ENCODE data around the gene MLLT10.

MLLT10 gene

GRCh38 chr10:21649454-21649872 is 115.4 kb downstream of the MLLT10 start:
- TF ChIP-seq CTCF (conservative IDR thresholded peaks at IDR 0.05; ENCODE audit: low read depth, low read length) = no peak
- no peak for DNase-seq (ENCODE audit: low read depth)
- H3K4me3 ChIP-seq (ENCODE audit: low read depth, low read length) = no peak overlapping the region

GRCh38 chr10:21650353-21650752 is 116.3 kb downstream of the MLLT10 start:
- TF ChIP-seq CTCF (conservative IDR thresholded peaks at IDR 0.05; ENCODE audit: low read depth, low read length) = no peak
- H3K4me3 ChIP-seq (ENCODE audit: low read depth, low read length) = no peak overlapping the region
- no peak for DNase-seq (ENCODE audit: low read depth)

GRCh38 chr10:21655236-21655635 is 121.2 kb downstream of the MLLT10 start:
- DNase-seq (ENCODE audit: low read depth) = no peak
- no peak overlapping the region for H3K4me3 ChIP-seq (ENCODE audit: low read depth, low read length)
- TF ChIP-seq CTCF (conservative IDR thresholded peaks at IDR 0.05; ENCODE audit: low read depth, low read length) = no peak

GRCh38 chr10:21655687-21656086 is 121.7 kb downstream of the MLLT10 start:
- no peak for DNase-seq (ENCODE audit: low read depth)
- no peak for TF ChIP-seq CTCF (conservative IDR thresholded peaks at IDR 0.05; ENCODE audit: low read depth, low read length)

GRCh38 chr10:21661087-21661486 is 127.1 kb downstream of the MLLT10 start:
- no peak overlapping the region for H3K4me3 ChIP-seq (ENCODE audit: low read depth, low read length)
- TF ChIP-seq CTCF (conservative IDR thresholded peaks at IDR 0.05; ENCODE audit: low read depth, low read length) = no peak
- no peak for DNase-seq (ENCODE audit: low read depth)

More at GRCh38 chr10:21655687-21656086, 121.7 kb downstream of the MLLT10 start:
- no peak overlapping the region for H3K4me3 ChIP-seq (ENCODE audit: low read depth, low read length)

GRCh38 chr10:21661935-21662334 is 127.9 kb downstream of the MLLT10 start:
- no peak for TF ChIP-seq CTCF (conservative IDR thresholded peaks at IDR 0.05; ENCODE audit: low read depth, low read length)
- DNase-seq (ENCODE audit: low read depth) = no peak

GRCh38 chr10:21662635-21663034 is 128.6 kb downstream of the MLLT10 start:
- no peak for TF ChIP-seq CTCF (conservative IDR thresholded peaks at IDR 0.05; ENCODE audit: low read depth, low read length)
- DNase-seq (ENCODE audit: low read depth) = no peak
- no peak overlapping the region for H3K4me3 ChIP-seq (ENCODE audit: low read depth, low read length)

More at GRCh38 chr10:21661935-21662334, 127.9 kb downstream of the MLLT10 start:
- H3K4me3 ChIP-seq (ENCODE audit: low read depth, low read length) = no peak overlapping the region

All from choroid plexus epithelial cell (primary cell).